GM12892 (cell line): ENCODE measurements around the gene NKAIN4.

Experiments used
- DNase-seq: peaks from one replicate; pipeline ENCODE4 v3.0.0; 2011; ENCODE audit not compliant: insufficient read length
- FAIRE-seq: peaks from 2 replicates; lab custom pipeline; 2011; peaks lifted over from hg19 to GRCh38; lab: Jason Lieb, UNC
- POLR2A ChIP-seq: IDR thresholded peaks from 2 replicates; pipeline ENCODE4 v1.6.1; 2011; ENCODE audit warnings: low read depth, low read length, control low read depth
- POLR2AphosphoS5 ChIP-seq: IDR thresholded peaks from 2 replicates; pipeline ENCODE4 v1.6.1; 2011; ENCODE audit warnings: low read depth, low read length, control low read depth
- TAF1 ChIP-seq: IDR thresholded peaks from 2 replicates; pipeline ENCODE4 v1.6.1; 2011; ENCODE audit warnings: low read depth, mild to moderate bottlenecking, control low read depth, low read length, borderline replicate concordance

The NKAIN4 gene

DNA sequence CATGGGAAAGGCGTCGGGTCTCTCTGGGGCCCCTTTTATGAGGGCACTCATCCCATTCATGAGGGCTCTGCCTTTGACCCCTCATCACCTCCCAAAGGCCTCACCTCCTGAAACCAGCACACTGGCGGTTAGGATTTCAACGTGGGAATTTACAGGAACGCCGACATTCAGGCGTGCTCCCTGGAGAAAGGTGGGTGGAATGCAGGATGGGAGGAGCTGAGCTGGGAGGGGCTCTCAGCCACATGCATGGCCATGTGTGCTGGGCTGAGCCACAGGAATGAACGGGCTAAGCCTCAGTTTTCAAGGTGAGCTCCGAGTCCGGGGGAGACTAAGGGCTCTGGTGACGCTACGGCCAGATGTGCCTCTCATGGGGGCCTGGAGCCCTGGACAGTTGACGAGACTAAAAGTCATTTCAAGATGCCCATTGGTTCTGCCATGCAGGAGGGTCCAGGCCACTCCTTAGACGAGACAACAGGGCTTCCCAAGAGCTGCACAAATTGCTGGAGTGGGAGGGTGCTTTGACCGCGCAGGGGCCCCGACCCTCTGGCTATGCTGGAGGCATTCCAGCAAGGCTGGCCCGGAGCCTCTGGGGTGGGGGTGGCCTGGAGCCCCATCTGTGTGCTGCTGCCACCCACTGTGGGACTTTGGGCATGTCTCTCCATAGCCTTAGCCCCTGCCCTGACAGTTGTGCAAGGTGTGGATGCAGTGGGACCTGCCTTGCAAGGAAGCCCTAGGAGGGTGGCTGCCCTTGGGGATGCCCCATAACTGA, 14.6 kb upstream of the NKAIN4 start:
- DNase-seq = no peak
- TF ChIP-seq POLR2A (no peak), POLR2AphosphoS5 (no peak), TAF1 (no peak)
- no peak for FAIRE-seq

DNA sequence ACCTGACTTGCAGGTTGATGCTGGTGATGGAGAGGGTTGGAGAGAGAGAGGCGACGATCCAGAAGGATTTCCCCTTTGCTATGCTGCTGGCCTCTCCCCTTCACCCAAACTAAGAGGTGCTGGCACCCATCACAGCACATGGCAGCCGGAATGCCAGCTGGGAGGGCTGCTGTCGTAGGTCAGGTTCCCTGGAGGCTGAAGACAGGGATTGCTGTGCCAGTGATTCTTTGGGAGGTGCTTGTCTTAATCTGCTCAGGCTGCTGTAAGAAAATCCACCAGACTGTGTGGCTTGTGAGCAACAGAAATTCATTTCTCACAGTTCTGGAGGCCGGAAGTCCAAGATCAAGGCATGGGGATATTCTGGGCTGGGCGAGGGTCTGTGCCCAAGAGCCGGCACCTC, 14.0 kb upstream of the NKAIN4 start:
- FAIRE-seq = no peak

DNA sequence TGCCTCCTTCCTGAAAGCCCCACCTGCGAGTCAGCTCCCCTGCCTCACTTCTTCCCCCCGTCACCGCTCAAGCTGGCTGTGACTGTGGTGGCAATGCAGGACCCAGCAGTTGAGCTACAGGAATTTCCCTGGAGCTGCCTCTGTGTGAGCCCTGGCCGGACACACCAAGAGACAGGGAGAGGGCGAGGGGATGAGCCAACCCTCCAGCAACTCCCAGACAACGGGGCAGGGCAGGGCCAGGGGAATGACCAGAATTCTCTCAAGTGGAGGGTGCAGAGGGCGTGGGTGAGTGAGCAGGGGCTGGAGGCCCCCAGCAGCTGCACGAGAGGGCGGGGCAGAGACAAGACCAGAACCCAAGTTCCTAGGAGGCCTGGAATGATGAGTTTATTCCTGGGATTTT, 13.4 kb upstream of the NKAIN4 start:
- FAIRE-seq (no peak), DNase-seq (no peak)
- no peak for TF ChIP-seq POLR2AphosphoS5
- no peak for TF ChIP-seq TAF1
- no peak for TF ChIP-seq POLR2A

More for the DNA sequence above, 14.0 kb upstream of the NKAIN4 start:
- DNase-seq = no peak
- no peak for TF ChIP-seq POLR2A
- TF ChIP-seq POLR2AphosphoS5 = no peak
- no peak for TF ChIP-seq TAF1

DNA sequence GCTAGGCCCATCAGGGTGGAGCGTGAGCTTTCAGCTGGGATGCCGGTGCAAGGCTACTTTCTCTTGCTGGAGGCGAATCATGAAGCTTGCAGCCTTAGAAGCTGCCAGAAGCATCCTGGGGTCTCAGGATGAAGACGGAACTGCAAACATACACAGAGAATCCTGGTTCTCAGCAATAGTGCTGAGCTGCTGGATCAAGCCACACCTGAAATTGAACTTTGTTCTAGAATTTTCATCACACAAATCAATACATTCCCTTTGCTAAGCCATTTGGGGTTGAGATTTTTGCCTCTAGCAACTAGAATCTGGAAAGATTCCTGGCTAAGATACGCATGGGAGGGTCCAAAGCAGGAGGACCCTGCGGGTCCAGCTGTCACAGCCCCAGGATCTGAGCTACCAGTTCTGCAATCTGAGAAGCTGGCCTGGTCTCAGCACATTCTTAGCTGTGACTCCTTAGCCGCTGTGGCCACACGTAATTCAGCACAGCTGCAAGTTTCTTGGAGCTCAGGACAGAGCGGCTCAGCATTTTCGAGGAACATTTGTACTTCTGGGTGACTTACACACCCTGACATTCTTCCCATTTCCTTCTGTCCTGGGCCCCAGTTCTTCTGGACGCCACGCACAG, 11.7 kb upstream of the NKAIN4 start:
- no peak for DNase-seq
- no peak for FAIRE-seq
- TF ChIP-seq POLR2A = no peak
- no peak for TF ChIP-seq POLR2AphosphoS5
- no peak for TF ChIP-seq TAF1

DNA sequence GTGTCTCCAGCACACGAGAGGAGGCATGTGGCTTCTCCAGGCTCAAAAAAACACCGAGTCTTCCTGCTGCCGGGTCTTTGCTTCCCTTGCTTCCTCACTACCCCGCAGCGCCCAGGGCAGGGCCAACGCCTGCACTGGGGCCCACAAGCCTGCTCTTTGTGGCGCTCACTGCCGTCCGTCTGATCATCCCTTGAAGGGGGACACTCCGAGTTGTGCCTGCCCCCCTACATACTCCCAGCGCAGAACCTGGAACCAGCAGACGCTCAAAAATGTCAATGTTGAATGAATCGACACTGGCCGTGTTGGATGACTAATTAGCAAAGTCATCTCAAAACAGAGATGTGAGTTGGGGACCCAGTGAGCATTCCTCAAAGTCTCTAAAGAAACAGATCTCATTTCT, 10.3 kb upstream of the NKAIN4 start:
- FAIRE-seq (no peak), DNase-seq (no peak)
- no peak for TF ChIP-seq POLR2AphosphoS5
- no peak for TF ChIP-seq TAF1
- TF ChIP-seq POLR2A = no peak

DNA sequence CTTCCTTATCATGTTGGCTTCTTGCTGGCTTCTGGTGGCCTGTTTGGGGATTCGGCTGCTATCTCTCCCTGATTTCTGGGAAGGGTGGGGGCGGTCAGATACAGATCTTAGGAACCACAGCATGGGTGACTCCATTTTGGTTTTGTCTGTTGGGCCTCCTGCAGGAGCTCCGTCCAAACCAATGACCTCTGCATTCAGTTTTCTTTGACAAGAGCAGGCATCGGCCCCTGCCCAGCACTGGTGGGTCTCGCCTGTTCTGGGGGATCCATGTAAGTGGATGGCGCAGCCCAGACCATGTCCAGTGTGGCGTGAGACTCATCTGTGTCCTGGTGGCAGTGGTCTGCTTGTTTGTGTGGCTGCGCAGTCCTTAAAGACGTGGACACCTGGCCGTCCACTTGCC, 9.7 kb upstream of the NKAIN4 start:
- no peak for FAIRE-seq
- no peak for DNase-seq
- TF ChIP-seq TAF1 (no peak), POLR2A (no peak), POLR2AphosphoS5 (no peak)

DNA sequence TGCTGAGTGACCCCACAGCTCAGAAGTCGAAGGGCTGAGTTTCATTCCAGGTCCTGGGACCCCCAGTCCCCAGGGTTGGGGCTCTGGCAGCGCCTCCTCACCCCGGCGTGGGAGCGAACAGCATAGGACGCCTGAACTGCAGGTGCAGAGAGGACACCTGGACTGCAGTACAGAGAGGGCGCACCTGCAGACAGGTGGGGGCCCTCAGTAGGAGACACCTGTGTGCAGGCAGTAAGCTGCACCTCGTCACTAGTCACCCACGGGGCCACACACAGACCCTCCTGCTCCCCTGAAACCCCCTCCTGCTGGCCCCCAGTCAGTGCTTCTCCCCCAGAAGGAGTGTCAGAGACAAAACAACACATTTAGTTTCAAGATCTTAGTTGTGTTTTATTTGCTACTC, 8.6 kb upstream of the NKAIN4 start:
- no peak for TF ChIP-seq TAF1
- no peak for TF ChIP-seq POLR2AphosphoS5
- TF ChIP-seq POLR2A = no peak
- no peak for DNase-seq
- no peak for FAIRE-seq

DNA sequence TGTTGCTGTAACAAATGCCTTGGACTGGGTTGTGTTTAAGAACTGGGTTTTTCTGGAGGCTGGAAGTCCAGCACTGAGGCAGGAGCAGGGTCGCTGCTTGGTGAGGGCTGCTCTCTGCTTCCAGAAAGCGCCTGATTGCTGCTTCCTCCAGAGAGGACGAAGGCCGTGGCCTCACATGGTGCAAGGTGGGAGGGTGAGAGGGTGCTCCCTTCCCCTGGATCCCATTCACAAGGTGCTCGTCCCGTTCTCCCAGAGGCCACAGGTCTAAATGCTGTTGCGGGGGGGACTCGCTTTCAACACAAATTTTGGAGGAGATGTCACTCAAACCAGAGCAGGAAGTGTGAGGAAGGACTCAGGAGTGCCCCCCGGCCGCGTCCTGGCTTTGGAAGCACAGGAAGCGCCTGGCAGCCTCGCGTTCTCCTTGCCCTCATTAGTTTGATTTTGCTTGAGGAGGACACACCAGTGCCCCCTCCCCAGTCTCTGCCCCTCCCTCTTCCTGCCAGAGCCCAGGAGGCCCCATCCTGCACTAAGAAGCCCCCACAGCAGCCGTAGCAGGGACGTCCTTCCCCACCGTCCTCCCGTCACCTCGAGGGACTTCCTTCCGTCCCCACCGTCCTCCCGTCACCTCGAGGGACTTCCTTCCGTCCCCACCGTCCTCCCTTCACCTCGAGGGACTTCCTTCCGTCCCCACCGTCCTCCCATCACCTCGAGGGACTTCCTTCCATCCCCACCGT, 7.7 kb upstream of the NKAIN4 start:
- no peak for DNase-seq
- no peak for TF ChIP-seq POLR2AphosphoS5
- FAIRE-seq = no peak

DNA sequence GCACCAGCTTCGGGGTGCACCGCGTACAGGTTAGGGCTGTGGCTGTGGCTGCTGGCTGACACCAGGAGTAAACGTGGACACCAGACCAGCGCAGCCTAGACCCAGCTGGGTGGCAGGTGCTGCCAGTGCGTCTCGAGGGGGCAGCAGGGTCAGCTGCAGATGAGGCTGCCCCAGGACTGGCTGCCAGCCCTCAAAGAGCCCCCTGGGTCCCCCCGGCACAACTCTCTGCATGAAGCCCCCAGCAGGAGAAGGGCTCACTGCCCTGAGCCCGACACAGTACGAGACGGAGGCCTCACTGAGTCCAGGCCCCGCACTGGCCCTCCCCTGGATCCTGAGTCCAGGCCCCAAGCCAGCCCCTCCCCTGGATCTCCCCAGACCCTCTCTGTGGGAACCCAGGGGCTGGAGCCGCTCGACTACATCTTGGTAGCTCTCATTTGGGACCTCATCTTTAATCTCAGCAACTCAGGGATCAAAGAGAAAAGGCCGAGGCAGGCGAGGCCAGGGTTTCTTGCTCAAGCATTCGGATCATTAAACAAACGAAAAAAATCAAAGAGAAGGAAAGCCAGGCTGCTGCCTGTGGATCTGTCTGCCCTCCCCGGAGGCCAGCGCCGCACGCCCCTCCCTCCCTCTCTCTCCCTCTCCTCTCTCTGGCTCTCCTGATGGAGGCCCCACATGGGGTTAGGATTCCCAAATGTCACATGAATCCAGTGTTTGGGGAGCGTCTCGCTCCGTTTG, 7.0 kb upstream of the NKAIN4 start:
- no peak for FAIRE-seq
- no peak for TF ChIP-seq POLR2A
- no peak for TF ChIP-seq POLR2AphosphoS5
- no peak for TF ChIP-seq TAF1
- no peak for DNase-seq

DNA sequence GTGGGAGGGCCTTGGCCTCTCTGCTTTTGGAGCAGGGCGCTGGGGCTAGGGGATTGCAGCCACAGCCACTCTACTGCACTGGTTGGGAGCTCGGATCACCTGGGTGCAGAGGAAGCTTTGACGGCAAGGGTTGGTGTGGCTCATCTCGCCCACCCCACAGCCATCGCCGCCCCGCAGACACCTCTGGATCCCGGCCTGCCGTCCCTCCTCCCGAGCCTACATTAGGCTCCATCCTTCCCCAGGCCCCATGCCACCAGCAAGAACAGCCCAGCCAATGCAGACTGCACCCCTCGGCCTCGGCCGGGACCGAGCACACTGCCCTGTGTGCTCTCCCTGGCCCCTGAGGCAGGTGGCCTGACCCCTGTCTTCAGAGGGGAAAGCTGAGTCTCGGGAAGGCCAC, 6.3 kb upstream of the NKAIN4 start:
- DNase-seq (no peak), FAIRE-seq (no peak)
- TF ChIP-seq POLR2AphosphoS5 = no peak
- no peak for TF ChIP-seq TAF1
- TF ChIP-seq POLR2A = no peak
